Nucleus accumbens (tissue), 56 donors: Measurements from ENCODE around the gene NAA16.
"Not testable (repeated sequence)": the region's sequence is repeated elsewhere in the genome, so short reads cannot be mapped to it uniquely, and the experiment has no call there.

ENCODE experiments used
- DNase-seq, 56 donors: peaks; one replicate each; lab custom pipeline; 2025; lab: John Stamatoyannopoulos, UW

NAA16 gene

DNA sequence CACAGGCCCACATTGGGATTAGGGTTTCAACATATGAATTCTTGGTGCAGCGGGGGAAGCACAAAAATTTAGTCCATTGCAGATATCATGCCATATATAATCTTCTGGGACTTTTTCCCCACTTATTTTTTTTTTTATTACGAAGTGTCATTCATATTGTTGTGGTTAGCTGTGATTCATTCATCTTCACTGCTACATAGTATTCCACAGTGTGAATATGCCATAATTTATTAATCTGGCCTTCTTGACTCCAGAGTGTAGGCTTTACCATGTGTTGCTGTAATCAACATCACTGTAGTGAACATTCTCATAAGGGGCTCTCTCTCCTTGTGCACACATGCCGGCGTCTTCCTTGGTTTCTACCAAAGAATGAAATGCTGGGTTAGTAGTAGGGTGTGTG lies 92.9 kb downstream of the NAA16 start:
- no peak for DNase-seq

DNA sequence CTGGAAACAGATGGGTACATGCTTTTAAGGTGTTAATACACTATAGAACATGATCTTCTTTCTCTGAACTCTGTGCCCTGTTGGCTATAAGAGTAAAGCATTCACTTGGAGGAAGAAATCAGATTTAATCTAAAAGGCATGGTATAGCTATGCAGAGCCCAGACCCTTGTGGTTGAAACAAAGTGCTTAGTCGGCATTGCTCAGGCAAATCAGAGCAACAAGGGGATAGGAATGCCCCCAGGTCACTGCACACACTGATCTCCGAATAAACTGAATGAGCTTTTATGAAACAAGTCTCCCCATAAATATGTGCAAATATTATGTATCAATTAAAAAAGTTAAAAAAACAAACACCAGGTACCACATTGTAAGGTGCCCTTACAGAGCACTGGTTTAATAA lies 94.3 kb downstream of the NAA16 start:
- no peak for DNase-seq

DNA sequence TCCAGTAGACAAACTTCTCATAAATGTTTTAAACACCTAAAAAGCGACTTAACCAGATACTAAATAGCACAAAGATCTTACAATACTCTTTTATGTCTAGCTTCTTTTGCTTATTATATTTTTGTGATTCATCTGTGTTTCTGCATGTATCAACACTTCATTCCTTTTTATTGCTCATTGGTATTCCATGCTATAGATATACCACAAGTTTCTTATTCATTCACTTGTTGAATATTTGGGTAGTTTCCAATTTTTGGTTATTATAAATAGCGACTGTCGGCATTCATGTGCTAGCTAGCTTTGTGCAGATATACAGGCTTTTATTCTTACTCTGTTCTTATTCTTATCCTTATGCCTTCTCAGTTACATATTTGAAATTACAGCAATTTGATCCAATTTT lies 96.3 kb downstream of the NAA16 start:
- no peak for DNase-seq

DNA sequence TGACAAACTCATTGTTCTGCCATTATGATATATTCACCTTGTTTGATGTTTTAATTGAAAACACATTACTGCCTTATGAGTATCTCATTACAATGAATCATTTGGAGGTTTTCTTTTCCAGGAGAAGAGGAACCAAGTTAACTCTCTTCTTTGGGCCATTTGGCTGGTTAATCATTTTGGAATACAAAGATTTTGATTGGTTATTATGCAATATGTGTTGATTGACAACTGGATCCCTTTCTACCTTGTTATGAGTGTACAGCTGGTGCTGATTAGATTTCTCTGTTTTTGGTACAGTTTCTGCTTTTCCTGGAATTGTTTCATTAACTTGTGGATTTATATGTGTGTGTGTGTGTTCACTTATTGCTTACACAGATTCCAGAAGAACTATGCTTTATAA lies 97.1 kb downstream of the NAA16 start:
- DNase-seq = no peak

DNA sequence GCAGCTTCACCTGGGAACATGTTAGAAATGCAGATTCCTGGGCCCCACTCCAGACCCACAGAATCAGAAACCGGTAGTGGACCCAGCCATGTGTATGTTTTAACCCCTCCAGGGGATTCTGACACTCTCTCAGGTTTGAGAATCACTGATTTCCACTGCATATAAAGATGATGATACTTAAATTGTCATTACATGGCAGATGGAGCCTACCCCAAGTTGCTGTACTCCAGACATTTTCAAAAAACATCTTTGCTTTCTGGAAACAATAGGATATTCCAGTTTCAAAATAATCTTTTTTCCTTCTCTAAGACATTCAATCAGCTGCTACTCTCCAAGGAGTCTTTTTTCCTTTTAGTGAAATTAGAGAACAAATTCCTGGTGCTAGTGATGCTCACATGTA lies 97.7 kb downstream of the NAA16 start:
- DNase-seq = no peak

DNA sequence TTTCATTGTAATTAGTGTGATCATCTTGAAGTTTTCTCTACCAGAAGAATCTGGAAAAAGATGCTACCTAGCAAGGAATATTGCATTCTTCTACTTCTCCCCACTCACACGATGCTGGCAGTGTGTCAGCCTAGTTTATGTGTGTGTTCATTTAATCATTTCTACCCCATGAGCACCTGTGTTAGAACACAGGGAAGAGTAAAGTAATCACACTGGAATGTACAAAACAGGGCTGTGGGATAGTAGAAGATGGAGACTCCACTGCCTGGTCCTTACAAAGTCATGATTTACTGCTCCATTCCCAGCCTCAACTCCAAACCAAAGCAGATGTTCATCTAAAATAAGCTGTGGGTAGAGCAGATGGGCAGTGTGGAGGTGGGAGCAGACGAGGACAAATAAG lies 98.5 kb downstream of the NAA16 start:
- no peak for DNase-seq

DNA sequence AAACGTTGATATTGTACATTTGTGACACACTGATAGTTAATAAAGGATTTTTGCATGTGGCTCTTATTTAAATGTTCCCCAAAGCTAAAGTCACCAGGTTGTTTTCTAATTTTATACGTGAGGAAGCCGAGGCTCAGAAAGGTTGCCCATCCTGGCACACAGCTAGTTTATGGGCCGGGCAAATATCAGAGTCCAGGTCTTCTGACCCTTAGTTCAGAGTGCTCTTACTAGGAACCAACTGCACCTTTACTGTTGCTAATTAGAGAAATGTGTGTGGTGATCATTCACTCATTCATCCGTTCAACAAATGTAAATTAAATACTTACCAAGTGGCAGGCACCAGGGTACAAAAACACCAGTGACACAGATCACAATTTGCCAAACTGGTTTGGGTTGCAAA lies 100.0 kb downstream of the NAA16 start:
- no peak for DNase-seq

DNA sequence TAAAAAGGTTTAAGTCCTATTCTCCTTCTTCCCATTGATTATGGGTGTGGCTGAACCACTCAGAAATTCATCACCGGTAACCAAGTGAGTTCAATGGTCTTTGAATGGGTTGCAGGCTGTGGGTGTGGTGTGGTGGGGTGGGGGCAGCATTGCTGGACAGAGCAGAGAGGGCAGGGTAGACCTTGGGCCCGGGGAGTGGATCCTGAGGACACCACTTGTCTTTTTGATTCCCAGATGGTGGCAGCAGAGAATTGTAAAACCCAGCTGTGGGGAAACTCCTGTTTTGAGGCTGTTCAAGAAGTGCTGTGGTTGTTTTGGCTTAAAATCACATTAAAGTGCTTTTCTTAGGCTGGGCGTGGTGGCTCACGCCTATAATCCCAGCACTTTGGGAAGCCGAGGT lies 100.5 kb downstream of the NAA16 start:
- DNase-seq = peak in 31 of 56 donors; percentile 1 to 58 (median 11)

DNA sequence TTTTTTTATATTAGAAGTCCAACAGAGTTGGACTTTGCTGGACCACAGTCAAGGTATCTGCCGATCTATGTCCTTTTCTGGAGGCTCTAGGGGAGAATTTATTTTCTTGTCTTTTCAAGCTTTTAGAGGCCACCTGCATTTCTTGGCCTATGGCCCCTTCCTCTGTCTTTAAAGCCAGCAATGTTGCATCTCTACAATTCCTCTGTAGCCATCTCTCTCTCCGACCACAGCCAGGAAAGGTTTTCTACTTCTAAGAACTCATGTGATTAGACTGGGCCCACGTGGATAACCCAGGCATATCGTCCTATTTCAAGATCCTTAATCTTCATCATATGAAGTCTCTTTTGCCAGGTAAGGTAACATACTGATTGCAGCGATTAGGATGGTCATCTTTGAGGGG lies 102.8 kb downstream of the NAA16 start:
- DNase-seq = no peak

DNA sequence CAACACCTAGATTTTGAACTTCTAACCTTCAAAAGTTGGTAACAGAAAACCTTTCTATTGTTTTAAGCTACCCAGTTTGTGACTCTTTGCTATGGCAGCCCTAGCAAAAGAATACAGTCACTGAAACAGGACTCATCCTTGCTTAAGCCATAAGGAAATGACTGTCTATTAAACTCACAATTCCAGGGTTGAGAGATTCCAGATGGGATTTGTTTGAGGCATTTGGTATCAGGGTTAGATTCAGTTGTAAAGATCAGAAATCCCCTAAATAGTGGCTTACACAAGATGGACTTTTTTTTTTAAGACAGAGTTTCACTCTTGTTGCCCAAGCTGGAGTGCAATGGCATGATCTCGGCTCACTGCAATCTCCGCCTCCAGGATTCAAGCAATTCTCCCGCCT lies 105.2 kb downstream of the NAA16 start:
- no peak for DNase-seq

DNA sequence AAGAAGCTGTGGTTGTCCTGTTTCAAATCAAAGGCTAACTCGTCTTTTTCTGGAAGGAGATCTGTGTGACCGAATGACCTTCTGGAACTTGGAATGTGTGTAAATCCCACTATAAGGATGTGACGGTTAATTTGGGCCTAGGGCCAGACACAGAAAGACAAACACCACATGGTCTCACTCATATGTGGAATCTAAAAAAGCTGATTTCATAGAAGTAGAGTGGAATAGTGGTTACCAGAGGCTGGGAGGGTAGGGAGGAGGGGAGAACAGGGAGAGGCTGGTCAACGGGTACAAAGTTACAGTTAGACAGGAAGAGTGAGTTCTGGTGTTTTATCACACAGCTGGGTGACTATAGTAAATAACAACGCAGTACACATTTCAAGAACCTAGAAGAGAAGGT lies 107.0 kb downstream of the NAA16 start:
- DNase-seq = no peak

DNA sequence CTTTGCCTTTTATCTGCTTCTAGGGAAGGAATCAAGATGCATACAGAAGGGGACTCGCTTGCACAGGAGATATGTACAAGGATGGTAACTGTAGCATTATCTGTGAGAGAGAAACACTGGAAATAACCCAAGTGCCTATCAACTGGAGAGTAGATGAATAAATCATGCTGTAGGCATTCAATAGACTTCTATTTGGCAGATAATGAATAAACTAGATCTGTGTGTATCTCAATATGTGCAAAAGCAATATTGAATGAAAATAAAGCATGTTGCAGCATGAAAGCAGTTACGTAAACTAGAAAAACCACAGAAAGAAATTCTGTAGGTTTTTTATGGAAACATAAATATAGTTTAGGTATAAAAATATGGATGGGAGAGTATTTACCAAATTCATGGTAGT lies 107.7 kb downstream of the NAA16 start:
- DNase-seq = no peak

DNA sequence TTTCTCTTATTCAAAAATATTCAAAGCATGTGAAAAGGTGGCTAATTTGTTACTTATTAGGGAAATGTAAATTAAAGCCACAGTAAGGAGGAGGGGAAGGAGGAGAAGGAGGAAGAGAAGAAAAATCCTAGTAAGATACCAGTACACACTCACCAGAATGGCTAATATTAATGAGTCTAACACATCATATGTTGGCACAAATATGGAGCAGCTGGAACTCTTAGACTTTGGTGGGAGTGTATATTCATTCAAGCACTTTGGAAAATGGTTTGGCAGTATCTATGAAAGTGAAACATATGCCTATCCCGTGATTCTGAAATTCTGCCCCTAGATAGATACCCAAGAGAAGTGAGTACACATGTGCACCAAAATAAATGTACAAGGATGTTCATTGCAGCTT lies 108.1 kb downstream of the NAA16 start:
- DNase-seq = no peak

DNA sequence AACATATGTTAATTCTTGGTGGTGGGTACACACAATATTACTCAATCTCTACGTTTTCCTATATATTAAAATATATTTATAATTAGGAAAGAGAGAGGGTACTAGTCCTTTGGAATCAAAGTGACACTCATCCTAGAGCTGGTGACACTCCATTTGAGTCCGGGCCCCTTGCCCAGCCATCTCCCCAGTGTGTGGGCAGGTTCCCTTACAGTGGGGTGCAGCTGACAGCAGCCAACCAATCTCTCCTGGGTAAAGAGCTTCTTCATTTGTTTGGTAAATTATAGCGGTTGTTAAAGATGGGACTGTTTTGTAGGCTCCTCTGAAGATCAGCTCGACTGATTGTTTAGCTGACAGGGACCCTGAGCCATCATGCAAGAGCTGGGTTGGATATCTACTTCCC lies 109.1 kb downstream of the NAA16 start:
- DNase-seq = no peak

DNA sequence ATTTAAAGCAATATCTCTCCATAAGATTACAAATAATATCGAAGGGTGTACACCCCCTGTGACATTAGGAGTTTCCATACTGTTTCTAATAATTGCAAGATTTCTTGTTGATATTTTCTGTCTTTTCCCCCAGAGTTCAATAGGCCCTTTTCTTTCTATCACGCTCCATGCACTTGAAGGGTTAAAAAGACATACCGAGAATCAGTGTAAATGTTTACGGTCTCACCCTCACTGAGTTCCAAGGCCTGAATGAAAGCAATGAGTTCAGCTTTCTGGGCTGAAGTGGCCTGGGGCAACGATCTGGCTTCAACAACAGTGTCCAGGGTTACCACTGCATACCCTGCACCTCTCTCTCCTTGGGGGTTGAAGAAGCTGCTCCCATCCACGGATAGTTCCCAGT lies 110.3 kb downstream of the NAA16 start:
- DNase-seq = not testable (repeated sequence)

DNA sequence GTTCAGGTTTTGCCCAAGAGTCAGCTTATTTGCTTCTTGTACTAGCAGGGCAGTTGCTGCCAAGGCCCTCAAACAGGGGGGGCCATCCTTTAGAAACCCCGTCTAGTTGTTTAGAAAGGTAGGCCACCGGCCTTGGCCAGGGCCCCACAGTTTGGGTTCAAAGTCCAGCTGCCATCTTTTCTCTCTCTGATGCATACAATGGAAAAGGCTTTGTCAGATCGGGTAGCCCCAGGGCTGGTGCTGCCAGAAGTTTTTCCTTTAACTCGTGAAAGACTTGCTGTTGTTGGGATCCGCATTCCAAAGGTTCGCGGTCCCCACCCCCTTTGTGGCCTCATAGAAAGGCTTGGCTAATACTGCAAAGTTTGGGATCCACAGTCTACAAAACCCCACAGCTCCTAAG lies 110.9 kb downstream of the NAA16 start:
- not testable (repeated sequence) for DNase-seq

DNA sequence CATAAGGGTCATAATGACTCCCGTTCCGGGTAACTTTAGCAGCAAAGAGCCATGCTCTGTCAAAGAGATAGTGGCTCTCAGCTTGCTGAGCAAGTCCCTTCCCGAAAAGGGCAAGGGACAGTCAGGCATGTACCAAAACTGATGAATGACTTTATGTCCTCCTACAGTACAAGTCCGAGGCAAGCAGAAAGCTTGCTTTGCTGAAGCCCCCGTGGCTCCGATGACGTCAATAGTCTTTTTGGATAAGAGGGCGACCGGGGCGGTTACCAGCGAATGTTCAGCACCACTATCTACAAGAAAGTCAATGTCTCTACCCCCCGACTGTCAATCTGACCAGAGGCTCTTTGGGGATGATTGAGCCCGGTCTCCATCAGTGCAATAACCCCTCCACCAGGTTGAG lies 112.2 kb downstream of the NAA16 start:
- not testable (repeated sequence) for DNase-seq

DNA sequence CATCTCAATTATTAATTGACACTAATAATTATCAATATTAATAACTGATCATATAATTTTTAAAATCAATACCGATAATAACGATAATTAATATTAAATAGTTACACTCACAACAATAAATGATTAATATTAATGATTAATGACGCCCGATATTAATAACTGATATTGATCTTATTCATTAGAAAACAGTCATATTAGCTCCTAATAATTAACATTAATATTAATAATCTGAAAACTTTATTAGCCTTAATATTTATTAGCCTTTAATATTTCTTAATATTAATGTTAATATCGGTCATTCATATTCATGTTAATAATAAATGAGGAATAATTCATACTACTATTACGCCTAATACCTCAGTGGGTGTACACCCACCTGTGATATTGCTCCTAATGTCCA lies 113.6 kb downstream of the NAA16 start:
- DNase-seq = not testable (repeated sequence)

DNA sequence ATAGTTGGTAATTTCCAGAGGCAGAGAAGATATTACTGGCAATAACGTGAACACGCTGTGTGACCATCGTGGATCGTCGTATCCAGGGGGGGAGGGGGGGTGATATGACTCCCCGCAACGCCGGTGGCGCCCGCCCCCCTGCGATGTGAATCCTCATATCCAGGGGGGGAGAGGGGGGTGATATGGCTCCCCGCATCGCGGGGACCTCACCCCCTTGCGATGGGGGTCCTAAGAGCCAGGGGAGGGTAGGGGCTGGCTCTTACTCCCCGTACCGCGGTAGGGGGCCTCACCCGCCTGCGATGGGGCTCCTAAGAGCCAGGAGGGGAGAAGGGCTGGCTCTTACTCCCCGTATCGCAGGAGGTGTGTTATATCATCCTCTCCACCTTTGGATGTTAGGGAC lies 115.0 kb downstream of the NAA16 start:
- DNase-seq = no peak
